Ramos (cell line): ENCODE data around the gene FAAP100.

Source experiments
- in situ Hi-C: fragments of 300-500 bp; cut with MboI; formaldehyde crosslinking; loops from one replicate; pipeline ENCODE4 v1.14.3; 2022; ENCODE audit warnings: low sequenced_read_pairs; ENCODE audit not compliant: unreplicated experiment

Gene FAAP100

DNA sequence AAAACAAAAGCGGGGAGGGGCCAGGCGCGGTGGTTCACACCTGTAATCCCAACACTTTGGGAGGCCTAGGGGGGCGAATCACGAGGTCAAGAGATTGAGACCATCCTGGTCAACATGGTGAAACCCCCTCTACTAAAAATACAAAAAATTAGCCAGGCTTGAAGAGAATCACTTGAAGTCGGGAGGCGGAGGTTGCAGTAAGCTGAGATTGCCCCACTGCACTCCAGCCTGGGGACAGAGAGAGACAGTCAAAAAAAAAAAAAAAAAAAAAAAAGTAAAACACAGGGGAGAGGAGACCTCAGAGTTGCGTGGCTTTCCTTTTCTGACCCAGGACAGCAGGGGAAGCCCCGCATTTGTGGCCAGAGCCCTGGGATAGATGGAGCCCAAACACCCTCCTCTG lies 59.4 kb downstream of the FAAP100 start:
- in situ Hi-C loops: no loop called here

DNA sequence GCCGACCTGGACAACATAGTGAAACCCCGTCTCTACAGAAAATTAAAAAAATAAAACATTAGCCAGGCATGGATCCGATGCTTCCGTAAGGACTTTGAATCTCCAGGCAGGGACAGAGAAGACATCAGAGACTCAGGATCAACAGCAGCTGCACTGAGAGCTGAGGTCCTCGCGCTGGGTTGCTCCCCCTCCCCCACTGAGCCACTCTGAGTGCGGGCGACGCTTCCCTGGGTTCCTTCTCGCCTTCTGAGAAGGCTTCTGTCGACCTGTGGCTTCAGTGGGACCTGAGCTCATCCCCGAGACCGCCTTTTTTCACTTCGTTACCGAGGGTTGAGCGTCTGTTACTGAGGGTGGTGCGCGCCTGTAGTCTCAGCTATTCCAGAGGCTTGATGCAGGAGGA lies 60.0 kb downstream of the FAAP100 start:
- in situ Hi-C loops: no loop called here

DNA sequence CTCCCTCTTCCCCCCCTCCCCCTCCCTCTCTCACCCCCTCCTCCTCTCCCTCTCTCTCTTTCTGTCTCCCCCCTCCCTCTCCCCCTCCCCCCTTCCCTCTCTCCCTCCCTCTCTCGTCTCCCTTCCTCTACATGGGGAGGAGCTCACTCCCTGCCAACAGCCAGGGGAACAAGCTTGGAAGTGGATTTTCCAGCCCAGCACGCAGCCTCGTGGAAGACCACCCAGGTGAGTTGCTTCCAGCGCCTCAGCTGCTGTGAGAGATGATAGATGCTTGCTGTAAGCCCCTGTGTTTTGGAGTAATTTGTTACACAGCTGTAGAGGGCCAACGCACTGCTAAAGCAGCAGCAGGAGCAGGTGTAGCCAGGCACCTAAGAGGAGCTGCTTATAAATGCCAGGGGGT lies 60.4 kb downstream of the FAAP100 start:
- in situ Hi-C loops: no loop called here

DNA sequence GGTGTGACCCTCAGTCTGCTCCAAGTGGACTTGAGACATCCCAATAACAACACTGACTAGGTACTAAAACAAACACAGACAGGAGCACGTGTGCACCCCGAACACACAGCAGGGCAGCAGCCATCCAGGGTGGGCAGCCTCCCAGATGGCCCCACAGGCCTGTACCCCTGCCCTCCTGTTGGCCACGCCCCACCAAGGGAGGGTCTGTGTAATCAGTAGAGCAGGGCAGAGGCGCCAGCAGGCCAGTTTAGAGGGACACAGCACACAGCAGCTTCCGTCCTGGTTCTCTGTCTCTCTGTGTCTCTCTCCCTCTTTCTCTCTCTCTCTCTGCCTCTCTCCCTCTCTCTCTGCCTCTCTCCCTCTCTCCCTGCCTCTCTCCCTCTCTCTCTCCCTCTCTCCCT lies 61.0 kb downstream of the FAAP100 start:
- in situ Hi-C loops: no loop called here

DNA sequence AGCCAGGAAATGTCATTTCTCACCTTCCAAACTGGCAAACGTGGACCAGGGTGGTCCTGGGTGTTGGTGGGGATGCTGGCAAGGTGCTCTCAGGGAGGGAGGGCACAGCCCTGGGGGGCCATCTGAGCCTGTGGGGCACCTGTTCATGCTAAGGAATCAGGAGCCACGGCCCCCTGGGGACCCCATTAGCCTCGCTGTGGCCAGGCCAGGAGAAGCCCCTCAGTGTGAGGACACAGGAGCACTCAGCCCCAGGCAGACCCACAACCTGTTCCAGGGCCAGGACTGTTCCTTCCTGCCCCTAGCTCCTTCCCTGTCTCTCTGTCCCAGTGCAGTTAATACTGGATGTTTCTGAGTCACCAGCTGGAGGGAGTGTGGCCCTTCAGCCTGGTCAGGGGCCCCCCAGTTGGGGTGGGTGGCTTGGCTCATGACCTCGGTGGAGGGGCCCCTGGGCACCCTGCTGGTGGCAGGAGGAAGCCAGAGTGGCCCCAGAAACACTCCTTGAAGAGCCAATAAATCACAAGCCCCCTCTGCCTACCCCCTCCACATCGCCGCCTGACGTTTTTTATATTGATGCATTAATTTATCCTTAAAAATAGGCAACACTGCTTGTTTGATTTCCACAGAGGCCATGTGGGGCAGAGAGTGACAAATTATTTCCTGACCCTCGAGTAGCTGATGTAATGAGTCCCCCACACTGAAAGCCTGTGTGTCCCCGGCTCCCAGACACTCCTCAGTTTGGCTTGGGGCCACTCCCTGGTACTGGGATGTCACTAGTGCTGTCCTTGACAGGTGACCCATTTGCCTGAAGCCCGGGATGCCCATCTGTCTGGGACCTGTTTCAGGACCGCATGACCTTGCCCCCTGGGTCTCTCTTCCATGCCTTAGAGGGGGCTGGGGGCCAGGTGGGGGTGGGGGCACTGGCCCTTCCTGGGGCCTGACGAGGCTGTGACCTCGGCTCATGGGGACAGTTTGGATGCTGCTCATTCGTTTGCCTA lies 61.9 kb downstream of the FAAP100 start:
- in situ Hi-C loops: no loop called here
